Activated CD8-positive, alpha-beta T cell treated with anti-CD3 and anti-CD28 coated beads, Interleukin-2, amount 10 ng/mL, durations not matched to agents 7 days and 5 days (primary cell): ENCODE data around the gene PDE3A. TPM values are rescaled to one million over a fixed set of nuclear protein-coding genes. Genes with fewer than 3 reads are reported as not detected.
"Not testable (repeated sequence)": the region's sequence is repeated elsewhere in the genome, so short reads cannot be mapped to it uniquely, and the experiment has no call there.

Source experiments
- ATAC-seq: fragments of 150-1000 bp; cut with Tn5 transposase; one replicate; pipeline ENCODE4 v1.10.0; 2021; ENCODE audit warnings: moderate library complexity
- CTCF ChIA-PET: fragments of 350-600 bp; sonication (Branson Sonifier 250); formaldehyde crosslinking; loops from one replicate; lab custom pipeline; 2021; ENCODE audit warnings: antibody characterized with exemption; lab: Charles Lee
- POLR2A ChIA-PET: fragments of 350-600 bp; sonication (Branson Sonifier 250); formaldehyde crosslinking; loops from one replicate; lab custom pipeline; 2021; ENCODE audit warnings: antibody characterized with exemption; lab: Charles Lee
- DNase-seq: peaks from one replicate; pipeline ENCODE4 v3.0.0-alpha.2; 2020
- H3K27ac Mint-ChIP-seq: one replicate; pipeline ENCODE4 v1.8.0; 2021; ENCODE audit warnings: mild to moderate bottlenecking, mixed read lengths
- H3K27me3 Mint-ChIP-seq: one replicate; pipeline ENCODE4 v1.8.0; 2021; ENCODE audit warnings: low read depth, mixed read lengths
- H3K36me3 Mint-ChIP-seq: one replicate; pipeline ENCODE4 v1.8.0; 2021; ENCODE audit warnings: low read depth, mixed read lengths
- H3K4me1 Mint-ChIP-seq: one replicate; pipeline ENCODE4 v1.8.0; 2021; ENCODE audit warnings: low read depth, mixed read lengths
- H3K4me3 Mint-ChIP-seq: one replicate; pipeline ENCODE4 v1.8.0; 2021; ENCODE audit warnings: mild to moderate bottlenecking, mixed read lengths
- H3K9me3 Mint-ChIP-seq: one replicate; pipeline ENCODE4 v1.8.0; 2022; ENCODE audit warnings: mixed read lengths; ENCODE audit not compliant: insufficient read depth
- total RNA-seq, 2 experiments: library from RNA; stranded (reverse); gene quantifications; one replicate each; pipeline ENCODE4 v1.2.3, GENCODE V29; 2021

The PDE3A gene
- total RNA-seq, 2 experiments from 2014 or later = not detected

- Mint-ChIP-seq H3K4me1 (no peaks in the 10 kb centered on the region), H3K27me3 (no peaks in the 10 kb centered on the region), H3K9me3 (no peaks in the 10 kb centered on the region), H3K36me3 (no peaks in the 10 kb centered on the region), H3K4me3 (no peak overlapping the region), H3K27ac (no peak overlapping the region)
- POLR2A ChIA-PET = no interaction called here
- DNase-seq (no peak), ATAC-seq (no peak)
- CTCF ChIA-PET = interaction anchor here (0.6 kb wide), 1 partner anchor 790 kb away, joined by 3 read pairs; no protein-coding TSS in a partner anchor
These were observed 179.7 kb downstream of the PDE3A start for GRCh38 chr12:20547816-20548575.

- no peaks in the 10 kb centered on the region for H3K9me3 Mint-ChIP-seq
- no peaks in the 10 kb centered on the region for H3K27me3 Mint-ChIP-seq
- no peaks in the 10 kb centered on the region for H3K4me1 Mint-ChIP-seq
- ChIA-PET CTCF (interaction anchor here (0.6 kb wide), 1 partner anchor 791 kb away, joined by 3 read pairs; no protein-coding TSS in a partner anchor), POLR2A (no interaction called here)
- H3K36me3 Mint-ChIP-seq = no peaks in the 10 kb centered on the region
- no peak overlapping the region for H3K27ac Mint-ChIP-seq
- no peak overlapping the region for H3K4me3 Mint-ChIP-seq
- ATAC-seq = no peak
- DNase-seq = no peak
These were observed 180.3 kb downstream of the PDE3A start for GRCh38 chr12:20548611-20549010.

- Mint-ChIP-seq H3K27ac (no peak overlapping the region), H3K4me1 (no peaks in the 10 kb centered on the region), H3K36me3 (no peaks in the 10 kb centered on the region), H3K27me3 (no peaks in the 10 kb centered on the region), H3K4me3 (no peak overlapping the region), H3K9me3 (no peaks in the 10 kb centered on the region)
- ChIA-PET CTCF (interaction anchor here (0.6 kb wide), 1 partner anchor 791 kb away, joined by 3 read pairs; no protein-coding TSS in a partner anchor), POLR2A (interaction anchor here (0.5 kb wide), 1 partner anchor 204 kb away, joined by 3 read pairs; no protein-coding TSS in a partner anchor)
- no peak for ATAC-seq
- DNase-seq = no peak
These were observed 180.9 kb downstream of the PDE3A start for GRCh38 chr12:20549108-20549719.

GRCh38 chr12:20551742-20552442 lies 183.6 kb downstream of the PDE3A start:
- POLR2A ChIA-PET, CTCF ChIA-PET, H3K27ac Mint-ChIP-seq, DNase-seq, ATAC-seq, H3K4me3 Mint-ChIP-seq, H3K27me3 Mint-ChIP-seq, H3K4me1 Mint-ChIP-seq, H3K9me3 Mint-ChIP-seq, H3K36me3 Mint-ChIP-seq: not testable (repeated sequence)

DNA sequence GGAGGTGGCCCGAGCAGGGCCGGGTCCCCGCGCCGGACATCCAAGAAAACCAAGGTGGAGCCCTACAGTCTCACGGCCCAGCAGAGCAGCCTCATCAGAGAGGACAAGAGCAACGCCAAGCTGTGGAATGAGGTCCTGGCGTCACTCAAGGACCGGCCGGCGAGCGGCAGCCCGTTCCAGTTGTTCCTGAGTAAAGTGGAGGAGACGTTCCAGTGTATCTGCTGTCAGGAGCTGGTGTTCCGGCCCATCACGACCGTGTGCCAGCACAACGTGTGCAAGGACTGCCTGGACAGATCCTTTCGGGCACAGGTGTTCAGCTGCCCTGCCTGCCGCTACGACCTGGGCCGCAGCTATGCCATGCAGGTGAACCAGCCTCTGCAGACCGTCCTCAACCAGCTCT lies 184.2 kb downstream of the PDE3A start:
- CTCF ChIA-PET, H3K27ac Mint-ChIP-seq, ATAC-seq, DNase-seq, POLR2A ChIA-PET, H3K27me3 Mint-ChIP-seq, H3K9me3 Mint-ChIP-seq, H3K4me1 Mint-ChIP-seq, H3K4me3 Mint-ChIP-seq, H3K36me3 Mint-ChIP-seq: not testable (repeated sequence)

GRCh38 chr12:20555015-20555414 lies 186.7 kb downstream of the PDE3A start:
- Mint-ChIP-seq H3K27ac (no peak overlapping the region), H3K36me3 (no peaks in the 10 kb centered on the region), H3K9me3 (no peaks in the 10 kb centered on the region), H3K4me1 (no peaks in the 10 kb centered on the region), H3K4me3 (no peak overlapping the region), H3K27me3 (no peaks in the 10 kb centered on the region)
- no peak for DNase-seq
- POLR2A ChIA-PET = no interaction called here
- ATAC-seq = no peak
- CTCF ChIA-PET = no interaction called here

DNA sequence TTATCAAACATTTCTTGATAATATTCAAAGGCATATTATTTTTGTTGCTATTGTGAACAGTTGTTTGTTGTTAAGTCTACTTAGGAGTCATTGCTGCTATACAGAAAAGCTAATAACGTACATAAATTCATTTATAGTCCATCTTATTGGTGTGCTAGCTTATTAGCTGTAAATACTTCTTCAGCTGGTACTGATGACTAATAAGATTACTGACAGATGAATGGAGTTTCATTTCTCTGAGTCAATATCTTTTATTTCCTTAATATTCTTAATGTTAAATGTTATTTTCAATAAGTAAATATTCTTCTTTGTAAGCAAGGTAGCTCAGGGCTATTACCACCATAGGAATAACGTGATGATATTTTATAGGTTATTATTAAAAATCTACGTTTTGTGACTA lies 187.4 kb downstream of the PDE3A start:
- Mint-ChIP-seq H3K27ac (no peak overlapping the region), H3K36me3 (no peaks in the 10 kb centered on the region), H3K4me3 (no peak overlapping the region), H3K4me1 (no peaks in the 10 kb centered on the region), H3K9me3 (no peaks in the 10 kb centered on the region), H3K27me3 (no peaks in the 10 kb centered on the region)
- ATAC-seq (no peak), DNase-seq (no peak)
- ChIA-PET POLR2A (no interaction called here), CTCF (no interaction called here)

DNA sequence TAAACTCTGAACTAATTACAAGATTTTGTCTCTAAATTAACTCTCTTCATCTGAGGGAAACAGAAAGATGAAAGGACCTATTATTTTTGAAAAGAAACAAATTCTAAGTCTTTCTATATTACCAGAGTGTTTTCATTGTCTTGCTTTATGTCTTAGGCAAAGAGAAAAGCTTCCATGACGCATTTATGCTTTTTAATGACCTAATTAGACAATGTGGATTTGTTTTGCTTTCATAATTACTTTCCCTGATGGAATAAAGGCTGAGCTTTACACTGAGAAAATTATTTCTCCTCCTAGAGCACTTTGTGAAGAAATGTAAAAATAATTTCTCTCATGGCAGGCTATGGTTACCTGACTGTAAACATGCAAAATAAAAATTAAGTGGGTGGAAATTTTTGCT lies 188.8 kb downstream of the PDE3A start:
- DNase-seq (no peak), ATAC-seq (no peak)
- no peaks in the 10 kb centered on the region for H3K27me3 Mint-ChIP-seq
- ChIA-PET CTCF (no interaction called here), POLR2A (no interaction called here)
- no peak overlapping the region for H3K27ac Mint-ChIP-seq
- no peak overlapping the region for H3K4me3 Mint-ChIP-seq
- H3K9me3 Mint-ChIP-seq = no peaks in the 10 kb centered on the region
- no peaks in the 10 kb centered on the region for H3K4me1 Mint-ChIP-seq
- no peaks in the 10 kb centered on the region for H3K36me3 Mint-ChIP-seq

DNA sequence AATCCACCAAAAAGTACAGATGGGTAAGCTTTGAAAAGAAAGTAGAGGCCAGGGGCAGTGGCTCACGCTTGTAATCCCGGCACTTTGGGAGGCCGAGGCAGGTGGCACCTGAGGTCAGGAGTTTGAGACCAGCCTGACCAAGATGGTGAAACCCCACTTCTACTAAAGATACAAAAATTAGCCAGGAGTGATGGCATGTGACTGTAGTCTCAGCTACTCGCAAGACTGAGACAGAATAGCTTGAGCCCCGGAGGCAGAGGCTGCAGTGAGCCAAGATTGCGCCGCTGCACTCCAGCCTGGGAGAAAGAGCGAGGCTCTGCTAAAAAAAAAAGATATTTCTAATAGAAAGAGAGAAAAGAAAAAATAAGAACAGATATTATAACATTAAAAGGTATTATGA lies 192.6 kb downstream of the PDE3A start:
- Mint-ChIP-seq H3K27me3 (no peaks in the 10 kb centered on the region), H3K36me3 (no peaks in the 10 kb centered on the region), H3K9me3 (no peaks in the 10 kb centered on the region), H3K27ac (no peak overlapping the region), H3K4me1 (no peaks in the 10 kb centered on the region), H3K4me3 (no peak overlapping the region)
- DNase-seq (no peak), ATAC-seq (no peak)
- ChIA-PET CTCF (no interaction called here), POLR2A (no interaction called here)

GRCh38 chr12:20561871-20562270 lies 193.5 kb downstream of the PDE3A start:
- Mint-ChIP-seq H3K4me3 (no peak overlapping the region), H3K9me3 (no peaks in the 10 kb centered on the region), H3K27me3 (no peaks in the 10 kb centered on the region), H3K4me1 (no peaks in the 10 kb centered on the region), H3K36me3 (no peaks in the 10 kb centered on the region), H3K27ac (no peak overlapping the region)
- DNase-seq = no peak
- ChIA-PET CTCF (no interaction called here), POLR2A (no interaction called here)
- no peak for ATAC-seq

GRCh38 chr12:20567413-20567812 lies 199.1 kb downstream of the PDE3A start:
- H3K4me1 Mint-ChIP-seq = no peaks in the 10 kb centered on the region
- no peak overlapping the region for H3K4me3 Mint-ChIP-seq
- no peak for DNase-seq
- no peak for ATAC-seq
- no peaks in the 10 kb centered on the region for H3K36me3 Mint-ChIP-seq
- H3K27ac Mint-ChIP-seq = no peak overlapping the region
- CTCF ChIA-PET = no interaction called here
- H3K27me3 Mint-ChIP-seq = no peaks in the 10 kb centered on the region
- no peaks in the 10 kb centered on the region for H3K9me3 Mint-ChIP-seq
- POLR2A ChIA-PET = no interaction called here

GRCh38 chr12:20572451-20572850 lies 204.1 kb downstream of the PDE3A start:
- ATAC-seq = no peak
- H3K36me3 Mint-ChIP-seq = no peaks in the 10 kb centered on the region
- no peak for DNase-seq
- H3K27ac Mint-ChIP-seq = no peak overlapping the region
- ChIA-PET CTCF (no interaction called here), POLR2A (no interaction called here)
- no peak overlapping the region for H3K4me3 Mint-ChIP-seq
- H3K27me3 Mint-ChIP-seq = no peaks in the 10 kb centered on the region
- no peaks in the 10 kb centered on the region for H3K4me1 Mint-ChIP-seq
- H3K9me3 Mint-ChIP-seq = no peaks in the 10 kb centered on the region
